Adrenal gland (tissue), 12 donors: ENCODE measurements around the gene LRRC4. TPM values are rescaled to one million over a fixed set of nuclear protein-coding genes. Genes with fewer than 3 reads are reported as not detected.

Experiments
- DNase-seq, 7 donors: peaks; one replicate each; pipeline ENCODE4 v3.0.0-alpha.2; 2019 to 2020
- H3K27ac ChIP-seq, 5 donors: fragments of 200-600 bp; sonication (generic) in 4 of 5; 1 replicate in 3 of 5; 2 replicates in 2 of 5; pipeline versions ENCODE4 v1.5.1 to v1.8.0; 2016 to 2020; ENCODE audit warnings: mild to moderate bottlenecking in 1 of 5
- H3K27me3 ChIP-seq: fragments of 200-600 bp; 2 replicates; pipeline ENCODE4 v1.8.0; 2021
- H3K36me3 ChIP-seq, 2 donors: fragments of 200-600 bp; replicated peaks in 1 of 2; 1 replicate in 1 of 2; 2 replicates in 1 of 2; pipeline versions ENCODE4 v1.5.1 to v1.8.0; 2018 to 2022
- H3K4me1 ChIP-seq, 2 donors: fragments of 200-600 bp; replicated peaks in 1 of 2; 1 replicate in 1 of 2; 2 replicates in 1 of 2; pipeline versions ENCODE4 v1.5.1 to v1.8.0; 2018 to 2021
- H3K4me3 ChIP-seq, 4 donors: fragments of 200-600 bp; sonication (generic) in 3 of 4; one replicate each; pipeline ENCODE4 v1.5.1; 2016 to 2018
- H3K9me3 ChIP-seq, 3 donors: fragments of 200-600 bp; sonication (generic) in 1 of 3; replicated peaks in 1 of 3; 1 replicate in 2 of 3; 2 replicates in 1 of 3; pipeline versions ENCODE4 v1.5.1 to v1.8.0; 2016 to 2021
- CTCF ChIP-seq, 6 experiments: fragments of 450-650 bp in 4 of 6; fragments of 200-600 bp in 2 of 6; sonication (generic) in 1 of 6; IDR thresholded peaks; 1 replicate in 5 of 6; 2 replicates in 1 of 6; pipeline versions ENCODE4 v1.5.1 to v1.8.0; 2016 to 2021; ENCODE audit warnings: antibody characterized with exemption in 6 of 6, mild to moderate bottlenecking in 2 of 6, moderate library complexity in 1 of 6
- POLR2A ChIP-seq, 2 donors: fragments of 450-650 bp; IDR thresholded peaks; one replicate each; pipeline ENCODE4 v1.6.1; 2017; ENCODE audit warnings: antibody characterized with exemption in 2 of 2, mild to moderate bottlenecking in 2 of 2, moderate library complexity in 1 of 2
- WGBS, 4 donors: extraction: QIAGEN DNeasy Blood & Tissue Kit in 2 of 4; methylation state at CpG; one replicate each; pipeline versions ENCODE4 v1.1.5 to v1.1.7; 2013 to 2017; 5-methylcytosine and 5-hydroxymethylcytosine counted together
- intact Hi-C, 2 donors: fragments of 100-400 bp; cut with DNase I; formaldehyde crosslinking; loops; one replicate each; pipeline versions ENCODE4 v1.14.1 to v1.15.0; 2022 to 2023
- polyA plus RNA-seq, 3 donors: library from polyadenylated mRNA; stranded (reverse); fragments of 200-250 nt in 2 of 3; fragments of 350-450 nt in 1 of 3; fragmentation: Illumina TruSeq in 1 of 3; extraction: RNeasy Lipid Tissue Mini Kit (QIAGEN cat#74804) in 1 of 3; gene quantifications; one replicate each; pipeline ENCODE4 v1.2.3, GENCODE V29; 2013 to 2014
- total RNA-seq, 9 donors: library from RNA; depleted of rRNA in 4 of 9; stranded (reverse); fragments of >200 nt in 4 of 9; fragments of 120-200 nt in 1 of 9; fragmentation: NEBNext Ultra II Directional in 1 of 9; extraction: Animal tissue kit (Norgen Biotek cat#: 25700) in 1 of 9; gene quantifications; one replicate each; pipeline versions ENCODE4 v1.1.0 to v1.2.4, GENCODE V29; 2013 to 2023
- donor health status: healthy with polysubstance abuse.
- donor health status: Bipolar disorder and iron deficiency.
- donor health status: DM: yes; HTN: yes; CAD: no.
- donor health status: DM: no; HTN: no; CAD: no.
- donor health status: DM: no; HTN: no; CAD: no.
- donor health status: DM: yes; HTN: yes; CAD: no.

Gene LRRC4
- total and polyA plus RNA-seq, 12 donors, result 2.2 to 23.7 (median 8.4) TPM

GRCh38 chr7:128041203-128041602 is 10.0 kb upstream of the LRRC4 start:
- no peak overlapping the region for H3K27ac ChIP-seq
- H3K9me3 ChIP-seq, result no peaks in the 10 kb centered on the region
- WGBS, 4 donors, result 43 to 56% (median 51%) methylated on average over 7 of the region's 7 CpGs
- H3K4me3 ChIP-seq, result no peak overlapping the region
- peaks cover 6 to 7% of the 10 kb centered on the region in 2 donors for H3K4me1 ChIP-seq
- no peaks in the 10 kb centered on the region for H3K27me3 ChIP-seq
- TF ChIP-seq POLR2A (IDR thresholded peaks at IDR 0.05), result no peak
- no peak for TF ChIP-seq CTCF (IDR thresholded peaks at IDR 0.05)
- intact Hi-C loops, result loop anchor here in 1 of 2 donors (5.0 kb wide), 1 partner anchor 166 kb away; no protein-coding TSS in a partner anchor
- no peaks in the 10 kb centered on the region for H3K36me3 ChIP-seq
- DNase-seq, result peak in 6 of 7 donors; percentile 40 to 73 (median 66)

- Histone ChIP-seq H3K27me3 (no peaks in the 10 kb centered on the region), H3K4me1 (peaks cover 7 to 9% of the 10 kb centered on the region in 2 donors), H3K9me3 (no peaks in the 10 kb centered on the region), H3K27ac (no peak overlapping the region), H3K36me3 (no peaks in the 10 kb centered on the region), H3K4me3 (no peak overlapping the region)
- 73 to 90% (median 88%) methylated on average over 3 of the region's 3 CpGs for WGBS, 4 donors
- no peak for DNase-seq
- intact Hi-C loops, result loop anchor here in 1 of 2 donors (5.0 kb wide), 1 partner anchor 167 kb away; no protein-coding TSS in a partner anchor
- no peak for TF ChIP-seq POLR2A (IDR thresholded peaks at IDR 0.05)
- no peak for TF ChIP-seq CTCF (IDR thresholded peaks at IDR 0.05)
These were observed 9.0 kb upstream of the LRRC4 start for GRCh38 chr7:128040205-128040604.

GRCh38 chr7:128039544-128039953 is 8.3 kb upstream of the LRRC4 start:
- Histone ChIP-seq H3K4me3 (no peak overlapping the region), H3K9me3 (no peaks in the 10 kb centered on the region), H3K27ac (no peak overlapping the region), H3K4me1 (peaks cover 7 to 15% of the 10 kb centered on the region in 2 donors), H3K36me3 (no peaks in the 10 kb centered on the region), H3K27me3 (no peaks in the 10 kb centered on the region)
- DNase-seq, result no peak
- TF ChIP-seq CTCF (IDR thresholded peaks at IDR 0.05), result no peak
- no peak for TF ChIP-seq POLR2A (IDR thresholded peaks at IDR 0.05)
- WGBS, 4 donors, result 96 to 99% (median 97%) methylated on average over 4 of the region's 4 CpGs
- intact Hi-C loops, result loop anchor here (5.0 to 10.0 kb wide), 3 partner anchors 95 to 325 kb away; no protein-coding TSS in a partner anchor

- WGBS, 4 donors, result 91 to 97% (median 96%) methylated on average over 8 of the region's 8 CpGs
- H3K9me3 ChIP-seq, result no peaks in the 10 kb centered on the region
These were observed 6.8 kb upstream of the LRRC4 start for GRCh38 chr7:128037880-128038619.

More at GRCh38 chr7:128037880-128038619, 6.8 kb upstream of the LRRC4 start:
- no peaks in the 10 kb centered on the region for H3K27me3 ChIP-seq
- intact Hi-C loops, result loop anchor here (5.0 to 10.0 kb wide), 3 partner anchors 97 to 323 kb away; no protein-coding TSS in a partner anchor
- no peak for DNase-seq
- no peaks in the 10 kb centered on the region for H3K36me3 ChIP-seq
- H3K4me1 ChIP-seq, result peaks cover 7 to 16% of the 10 kb centered on the region in 2 donors
- TF ChIP-seq POLR2A (IDR thresholded peaks at IDR 0.05) (no peak), CTCF (IDR thresholded peaks at IDR 0.05) (no peak)
- no peak overlapping the region for H3K4me3 ChIP-seq
- H3K27ac ChIP-seq, result no peak overlapping the region
